Bladder microvascular endothelial cell (primary cell): Measurements from ENCODE around the gene TRAF3IP1. TPM values are rescaled to one million over a fixed set of nuclear protein-coding genes. Genes with fewer than 3 reads are reported as not detected.

ENCODE experiments used
- total RNA-seq: library from RNA; depleted of rRNA; stranded (reverse); fragments of >200 nt; gene quantifications from 2 replicates; pipeline ENCODE4 v1.2.3, GENCODE V29; 2014

The TRAF3IP1 gene, protein sequence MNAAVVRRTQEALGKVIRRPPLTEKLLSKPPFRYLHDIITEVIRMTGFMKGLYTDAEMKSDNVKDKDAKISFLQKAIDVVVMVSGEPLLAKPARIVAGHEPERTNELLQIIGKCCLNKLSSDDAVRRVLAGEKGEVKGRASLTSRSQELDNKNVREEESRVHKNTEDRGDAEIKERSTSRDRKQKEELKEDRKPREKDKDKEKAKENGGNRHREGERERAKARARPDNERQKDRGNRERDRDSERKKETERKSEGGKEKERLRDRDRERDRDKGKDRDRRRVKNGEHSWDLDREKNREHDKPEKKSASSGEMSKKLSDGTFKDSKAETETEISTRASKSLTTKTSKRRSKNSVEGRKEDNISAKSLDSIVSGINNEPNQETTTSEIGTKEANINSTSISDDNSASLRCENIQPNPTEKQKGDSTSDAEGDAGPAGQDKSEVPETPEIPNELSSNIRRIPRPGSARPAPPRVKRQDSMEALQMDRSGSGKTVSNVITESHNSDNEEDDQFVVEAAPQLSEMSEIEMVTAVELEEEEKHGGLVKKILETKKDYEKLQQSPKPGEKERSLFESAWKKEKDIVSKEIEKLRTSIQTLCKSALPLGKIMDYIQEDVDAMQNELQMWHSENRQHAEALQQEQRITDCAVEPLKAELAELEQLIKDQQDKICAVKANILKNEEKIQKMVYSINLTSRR
- total RNA-seq = 6.6 and 7.8 TPM in 2 replicates

DNA sequence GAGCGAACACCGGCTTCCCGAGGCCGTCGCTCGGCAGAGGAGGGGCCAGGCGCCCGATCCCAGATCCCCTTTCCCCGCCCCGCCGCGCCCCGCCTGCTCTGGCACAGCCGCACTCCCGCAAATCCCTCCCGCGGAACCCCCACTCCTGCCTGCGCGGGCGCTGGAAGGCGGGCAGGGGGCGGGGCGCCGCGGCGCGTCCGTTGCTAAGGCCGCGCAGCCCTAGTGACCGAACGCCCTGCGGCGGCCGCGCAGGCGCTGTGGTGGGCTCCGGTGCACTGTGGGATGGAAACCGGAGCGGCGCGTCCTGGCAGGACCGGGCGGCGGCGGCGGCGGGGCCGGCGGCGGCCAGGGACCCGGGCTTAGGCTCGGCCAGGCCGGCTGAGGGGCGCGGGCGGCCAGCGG, at the start of gene TRAF3IP1:
TRAF3IP1 (plus strand) TSS at position 273 of the 402 bp plus-strand sequence. CDS start 145 bp downstream, outside the sequence.

DNA sequence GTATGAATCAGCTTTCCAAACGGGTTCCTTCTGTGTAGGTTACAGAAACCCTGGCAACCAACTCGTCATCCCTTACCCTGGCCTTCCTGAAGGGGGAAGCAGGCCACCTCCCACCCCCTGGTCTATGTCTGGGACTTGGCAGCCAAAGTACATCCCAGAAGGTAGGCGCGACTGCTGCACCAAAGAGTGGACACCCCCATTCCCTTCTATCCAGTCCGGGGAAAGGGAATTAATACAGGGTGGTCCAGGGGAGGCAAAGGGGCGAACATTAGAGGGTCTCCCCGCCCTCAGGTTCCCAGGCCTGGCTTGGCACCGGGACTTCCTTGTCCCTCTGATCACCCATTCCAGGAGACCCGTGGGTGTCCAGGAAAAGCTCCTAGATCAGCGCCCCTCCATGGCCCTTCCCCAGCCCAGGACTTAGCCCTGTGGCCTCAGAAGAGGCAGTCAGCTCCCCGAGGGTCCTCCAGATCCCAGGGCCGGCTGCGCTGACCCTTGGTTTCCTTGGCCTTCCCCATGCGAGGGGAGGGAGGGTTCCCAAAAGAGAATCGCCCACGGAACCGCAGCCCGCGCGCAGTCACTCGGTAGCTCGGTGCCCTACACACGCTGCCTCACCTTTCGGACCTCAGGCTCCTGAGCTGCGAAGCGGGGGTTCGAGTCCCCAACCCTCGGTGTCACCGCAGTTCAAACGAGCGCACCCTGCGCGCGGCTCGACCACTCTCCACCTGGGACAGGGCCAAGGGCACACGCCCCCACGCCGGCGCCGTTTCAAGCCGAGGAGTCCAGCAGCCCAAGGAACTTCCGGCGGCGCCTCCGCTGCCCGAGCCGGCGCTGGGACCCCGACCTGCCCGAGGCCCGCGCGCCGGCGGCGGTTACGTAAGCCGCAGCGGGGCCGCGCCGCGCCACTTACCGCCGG, 32.3 kb upstream of the TRAF3IP1 start, which contains the start of gene PER2:
PER2 (minus strand) TSS at position 874 of the 913 bp plus-strand sequence. CDS start 10,674 bp downstream, outside the sequence.

DNA sequence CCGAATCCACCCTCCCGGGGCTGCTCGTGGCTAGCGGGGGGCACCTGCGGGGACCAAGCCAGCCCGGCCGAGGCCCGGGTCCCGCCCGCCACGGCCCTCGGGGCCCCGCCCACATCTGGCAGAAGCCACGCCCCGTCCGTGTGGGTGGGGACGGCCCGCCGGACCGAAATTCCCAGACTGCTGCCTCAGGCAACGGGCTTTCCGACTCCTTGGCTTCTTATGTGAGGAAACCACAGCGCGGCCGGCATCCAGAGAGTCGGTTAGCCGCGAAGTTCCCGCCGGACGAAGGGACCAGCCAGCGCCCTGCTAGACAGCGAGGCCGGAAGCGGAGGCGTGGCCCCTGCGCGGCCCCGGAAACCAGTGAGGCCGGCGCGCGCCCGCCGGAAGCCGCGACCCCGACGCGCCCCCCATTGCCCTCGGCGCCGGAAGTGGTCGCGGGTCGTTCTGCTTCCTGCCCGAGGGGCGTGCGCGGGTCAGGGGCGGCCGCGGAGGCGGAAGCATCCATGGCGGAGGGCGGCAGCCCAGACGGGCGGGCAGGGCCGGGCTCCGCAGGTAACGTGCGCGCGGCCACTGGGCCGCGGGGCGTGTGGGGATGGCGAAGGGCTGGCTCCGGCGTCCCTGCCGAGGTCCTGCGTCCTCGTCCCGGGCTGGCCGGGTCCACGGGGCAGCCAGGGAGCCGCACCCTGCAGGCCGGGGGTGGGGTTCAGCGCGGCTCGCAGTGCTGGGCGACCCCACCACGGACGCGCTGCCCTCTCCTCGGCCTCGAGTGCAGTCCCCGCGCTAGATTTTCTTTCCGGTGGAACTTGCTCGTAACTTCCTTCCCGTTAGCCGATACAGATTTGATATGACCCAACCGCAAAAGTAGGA, 106.5 kb downstream of the TRAF3IP1 start, which contains the start of gene ASB1:
ASB1 (plus strand) TSS at position 360 of the 867 bp plus-strand sequence; CDS start at position 504, 144 bp downstream.

Other genes with a start within 250 kb of the TRAF3IP1 start
- gene ESPNL, start 220.2 kb upstream of the TRAF3IP1 start, total RNA-seq = not detected in 2 replicates
- under 0.01 TPM in 1 of 2 replicates, not detected in the other for gene KLHL30, start 181.8 kb upstream of the TRAF3IP1 start, total RNA-seq
- gene ERFE, start 161.5 kb upstream of the TRAF3IP1 start, total RNA-seq = 0.19 and 0.65 TPM in 2 replicates
- 19.4 and 34.5 TPM in 2 replicates for gene ILKAP, start 116.8 kb upstream of the TRAF3IP1 start, total RNA-seq
- gene HES6, start 80.5 kb upstream of the TRAF3IP1 start, total RNA-seq = 1.1 and 2.3 TPM in 2 replicates
- gene PER2, start 31.9 kb upstream of the TRAF3IP1 start, total RNA-seq = 0.97 and 3.1 TPM in 2 replicates
- 4.4 and 15.2 TPM in 2 replicates for gene ASB1, start 106.4 kb downstream of the TRAF3IP1 start, total RNA-seq